ENCODE data around the gene MCF2L. TPM values are rescaled to one million over a fixed set of nuclear protein-coding genes. Genes with fewer than 3 reads are reported as not detected.
A peak's percentile ranks its signal among the peaks of the same experiment; 100 is the strongest.

Gene MCF2L
- total RNA-seq, 4 donors from 2014 or later: 62.1 to 186 (median 91.3) TPM

DNA sequence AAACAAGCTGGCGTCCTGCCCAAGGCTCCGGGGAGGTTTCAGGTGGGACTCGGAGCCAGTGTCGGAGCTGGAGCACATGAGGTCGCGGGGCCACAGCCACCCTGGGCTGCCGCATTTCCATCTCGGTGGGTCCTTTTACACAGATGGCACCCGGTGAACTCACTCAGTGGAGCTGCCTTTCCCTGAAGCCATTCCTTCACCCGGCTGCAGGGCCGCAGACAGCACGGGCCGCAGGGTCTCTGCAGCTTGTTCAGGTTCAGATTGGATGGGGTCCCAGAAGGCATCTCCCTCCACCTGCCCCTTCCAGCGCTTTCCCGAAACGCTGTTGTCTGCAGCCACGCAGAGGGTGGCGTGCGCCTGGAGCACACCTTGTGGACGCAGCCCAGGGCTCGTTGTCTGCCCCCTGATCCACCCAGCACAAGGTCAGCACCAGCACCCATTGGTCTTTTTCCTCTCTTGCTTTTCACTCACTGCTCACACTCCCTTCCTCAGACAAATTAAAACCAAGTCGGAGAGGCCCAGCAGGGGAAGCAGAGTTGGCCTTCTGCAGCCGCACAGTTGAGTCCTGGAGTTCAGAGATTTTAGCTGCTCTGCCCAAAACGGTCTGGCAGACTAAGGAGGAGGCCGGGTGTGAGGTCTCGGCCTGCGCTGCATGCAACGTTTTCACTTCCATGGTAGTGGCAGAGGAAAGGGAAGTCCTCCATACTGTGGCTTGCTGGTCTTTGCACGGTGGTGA lies 18.1 kb downstream of the MCF2L start:
- Histone ChIP-seq H3K4me3 (no peak overlapping the region), H3K9me3 (no peaks in the 10 kb centered on the region), H3K27me3 (no peaks in the 10 kb centered on the region), H3K4me1 (peaks cover 0 to 27% (median 19%) of the 10 kb centered on the region in 4 donors), H3K27ac (no peak overlapping the region), H3K36me3 (no peaks in the 10 kb centered on the region)
- intact Hi-C loops (cut with DNase I; ENCODE audit: low total_unique reads): no loop called here
- TF ChIP-seq, protein P1, sequence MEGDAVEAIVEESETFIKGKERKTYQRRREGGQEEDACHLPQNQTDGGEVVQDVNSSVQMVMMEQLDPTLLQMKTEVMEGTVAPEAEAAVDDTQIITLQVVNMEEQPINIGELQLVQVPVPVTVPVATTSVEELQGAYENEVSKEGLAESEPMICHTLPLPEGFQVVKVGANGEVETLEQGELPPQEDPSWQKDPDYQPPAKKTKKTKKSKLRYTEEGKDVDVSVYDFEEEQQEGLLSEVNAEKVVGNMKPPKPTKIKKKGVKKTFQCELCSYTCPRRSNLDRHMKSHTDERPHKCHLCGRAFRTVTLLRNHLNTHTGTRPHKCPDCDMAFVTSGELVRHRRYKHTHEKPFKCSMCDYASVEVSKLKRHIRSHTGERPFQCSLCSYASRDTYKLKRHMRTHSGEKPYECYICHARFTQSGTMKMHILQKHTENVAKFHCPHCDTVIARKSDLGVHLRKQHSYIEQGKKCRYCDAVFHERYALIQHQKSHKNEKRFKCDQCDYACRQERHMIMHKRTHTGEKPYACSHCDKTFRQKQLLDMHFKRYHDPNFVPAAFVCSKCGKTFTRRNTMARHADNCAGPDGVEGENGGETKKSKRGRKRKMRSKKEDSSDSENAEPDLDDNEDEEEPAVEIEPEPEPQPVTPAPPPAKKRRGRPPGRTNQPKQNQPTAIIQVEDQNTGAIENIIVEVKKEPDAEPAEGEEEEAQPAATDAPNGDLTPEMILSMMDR (IDR thresholded peaks at IDR 0.05): no peak
- TF ChIP-seq EP300 (IDR thresholded peaks at IDR 0.05; ENCODE audit: low read depth) (no peak), POLR2A (IDR thresholded peaks at IDR 0.05) (no peak)
- 75% methylated on average over 29 of the region's 29 CpGs; no CpG with 5 or more reads in 1 of the 2 donors for WGBS, 2 donors (ENCODE audit: low coverage in 1 of 2)
- in situ Hi-C loops (cut with MboI; ENCODE audit: low pct_ligation_motif_present in 1 of 4, low pct_unique_long_range_greater_than_20kb in 1 of 4, low sequenced_read_pairs in 3 of 4): no loop called here
- DNase-seq: no peak

DNA sequence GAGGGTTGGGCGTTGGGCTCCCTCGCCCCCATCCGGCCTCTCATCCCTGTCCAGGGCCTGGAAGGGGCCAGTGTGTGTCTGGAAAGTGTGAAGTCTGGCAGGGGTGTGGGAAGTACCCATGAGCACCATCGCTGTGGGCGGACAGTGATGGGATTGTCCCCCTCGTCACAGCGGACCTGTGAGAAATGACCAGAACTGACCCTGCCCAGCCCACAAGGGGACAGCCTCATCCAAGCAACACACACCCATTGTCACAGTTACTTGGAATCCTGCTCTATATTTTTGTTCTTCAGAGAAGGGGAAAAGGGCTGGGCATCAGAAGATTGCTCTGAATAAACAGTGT lies 18.6 kb downstream of the MCF2L start:
- H3K36me3 ChIP-seq: no peaks in the 10 kb centered on the region
- 75% methylated on average over 6 of the region's 7 CpGs; no CpG with 5 or more reads in 1 of the 2 donors for WGBS, 2 donors (ENCODE audit: low coverage in 1 of 2)
- no peaks in the 10 kb centered on the region for H3K9me3 ChIP-seq
- intact Hi-C loops (cut with DNase I; ENCODE audit: low total_unique reads) (no loop called here), in situ Hi-C loops (cut with MboI; ENCODE audit: low pct_ligation_motif_present in 1 of 4, low pct_unique_long_range_greater_than_20kb in 1 of 4, low sequenced_read_pairs in 3 of 4) (no loop called here)
- H3K4me1 ChIP-seq: peaks cover 0 to 27% (median 19%) of the 10 kb centered on the region in 4 donors
- no peak overlapping the region for H3K27ac ChIP-seq
- no peak for DNase-seq
- no peaks in the 10 kb centered on the region for H3K27me3 ChIP-seq
- no peak for TF ChIP-seq POLR2A (IDR thresholded peaks at IDR 0.05)
- no peak for TF ChIP-seq POLR2AphosphoS5 (IDR thresholded peaks at IDR 0.05)
- TF ChIP-seq EP300 (IDR thresholded peaks at IDR 0.05; ENCODE audit: low read depth): no peak
- TF ChIP-seq, protein P1 (IDR thresholded peaks at IDR 0.05): no peak
- no peak overlapping the region for H3K4me3 ChIP-seq

DNA sequence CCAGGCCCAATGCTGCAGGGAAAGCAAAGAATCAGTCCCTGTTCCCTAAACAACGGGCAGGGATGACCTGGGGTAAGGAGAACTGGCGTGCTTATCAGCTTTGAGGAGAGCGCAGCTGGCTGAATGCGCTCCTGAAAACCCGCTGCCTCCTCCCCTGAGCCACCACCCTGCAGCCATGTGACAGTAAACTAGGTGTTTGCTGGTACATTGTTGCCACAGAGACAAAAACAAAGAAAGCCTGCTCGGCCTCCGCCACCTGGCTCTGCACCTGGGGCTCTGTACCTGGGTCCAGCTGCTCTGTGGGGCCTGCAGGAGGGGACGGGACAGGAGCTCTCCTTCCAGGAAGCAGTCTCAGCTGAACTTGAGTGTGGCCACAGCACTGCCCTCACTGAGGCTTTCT lies 21.8 kb downstream of the MCF2L start:
- 34% methylated on average over 8 of the region's 8 CpGs; no CpG with 5 or more reads in 1 of the 2 donors for WGBS, 2 donors (ENCODE audit: low coverage in 1 of 2)
- intact Hi-C loops (cut with DNase I; ENCODE audit: low total_unique reads): no loop called here
- H3K27ac ChIP-seq: peak overlapping the region; percentile 49 to 66 (median 51)

DNA sequence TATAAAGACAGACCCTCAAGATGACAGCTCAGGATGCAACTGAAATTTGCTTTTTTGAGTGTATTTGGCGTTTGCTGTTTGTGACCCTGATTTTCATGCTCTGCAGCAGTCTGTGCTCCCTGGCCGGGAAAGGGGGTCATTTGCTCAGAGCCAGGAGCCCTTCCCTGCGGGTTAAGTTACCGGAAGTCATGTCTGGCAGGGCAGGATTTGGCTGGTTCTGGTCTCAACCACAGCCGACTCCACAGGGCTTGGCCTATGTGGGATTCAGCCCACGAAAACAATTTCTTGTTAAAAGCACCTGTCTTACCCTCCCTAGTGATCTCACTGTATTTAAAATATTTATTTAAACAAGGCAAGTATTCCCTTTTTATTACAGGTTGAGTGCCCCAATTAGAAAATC lies 22.6 kb downstream of the MCF2L start:
- TF ChIP-seq, protein P1 (IDR thresholded peaks at IDR 0.05): no peak
- TF ChIP-seq EP300 (IDR thresholded peaks at IDR 0.05; ENCODE audit: low read depth) (no peak), POLR2AphosphoS5 (IDR thresholded peaks at IDR 0.05) (no peak), POLR2A (IDR thresholded peaks at IDR 0.05) (no peak)
- Histone ChIP-seq H3K9me3 (no peaks in the 10 kb centered on the region), H3K4me1 (peaks cover 4 to 36% (median 20%) of the 10 kb centered on the region in 4 donors), H3K36me3 (no peaks in the 10 kb centered on the region), H3K4me3 (no peak overlapping the region), H3K27me3 (no peaks in the 10 kb centered on the region), H3K27ac (peak overlapping the region; percentile 34 to 66 (median 48))
- intact Hi-C loops (cut with DNase I; ENCODE audit: low total_unique reads) (no loop called here), in situ Hi-C loops (cut with MboI; ENCODE audit: low pct_ligation_motif_present in 1 of 4, low pct_unique_long_range_greater_than_20kb in 1 of 4, low sequenced_read_pairs in 3 of 4) (no loop called here)
- no peak for DNase-seq
- WGBS, 2 donors (ENCODE audit: low coverage in 1 of 2): 38% methylated on average over 6 of the region's 6 CpGs; no CpG with 5 or more reads in 1 of the 2 donors

More for the DNA sequence above, 21.8 kb downstream of the MCF2L start:
- Histone ChIP-seq H3K4me3 (no peak overlapping the region), H3K27me3 (no peaks in the 10 kb centered on the region), H3K36me3 (no peaks in the 10 kb centered on the region), H3K4me1 (peaks cover 0 to 30% (median 13%) of the 10 kb centered on the region in 4 donors), H3K9me3 (no peaks in the 10 kb centered on the region)
- TF ChIP-seq POLR2A (IDR thresholded peaks at IDR 0.05): peak; percentile 35
- TF ChIP-seq POLR2AphosphoS5 (IDR thresholded peaks at IDR 0.05): peak; percentile 89 to 97 (median 94)
- TF ChIP-seq EP300 (IDR thresholded peaks at IDR 0.05; ENCODE audit: low read depth): peak; percentile 68
- TF ChIP-seq, protein P1 (IDR thresholded peaks at IDR 0.05): no peak
- in situ Hi-C loops (cut with MboI; ENCODE audit: low pct_ligation_motif_present in 1 of 4, low pct_unique_long_range_greater_than_20kb in 1 of 4, low sequenced_read_pairs in 3 of 4): no loop called here
- DNase-seq: peak; percentile 80

Measured in transverse colon (tissue), 4 donors.